GM12865 (cell line): ENCODE measurements around the gene HBA1.
"Not testable (repeated sequence)": the region's sequence is repeated elsewhere in the genome, so short reads cannot be mapped to it uniquely, and the experiment has no call there.

Experiments
- DNase-seq: peaks from one replicate; pipeline ENCODE4 v3.0.0; 2010; ENCODE audit warnings: low read depth
- H3K4me3 ChIP-seq: 2 replicates; pipeline ENCODE4 v1.5.1; 2011; ENCODE audit warnings: mild to moderate bottlenecking, low read depth, low read length, control low read depth
- CTCF ChIP-seq: IDR thresholded peaks from 2 replicates; pipeline ENCODE4 v1.5.1; 2011; ENCODE audit warnings: low read length, control low read depth, low read depth, inconsistent platforms; ENCODE audit not compliant: insufficient read depth; ENCODE audit errors: missing control alignments

Gene HBA1

GRCh38 chr16:176477-177382, at the start of gene HBA1:
TSS of gene HBA1 (plus strand) at chr16:176680. CDS start at chr16:176717, 37 bp downstream.
- not testable (repeated sequence) for H3K4me3 ChIP-seq, DNase-seq

GRCh38 chr16:129075-129474, 47.4 kb upstream of the HBA1 start:
- DNase-seq, result no peak
- no peak for TF ChIP-seq CTCF

GRCh38 chr16:130533-131173, 45.8 kb upstream of the HBA1 start:
- TF ChIP-seq CTCF, result no peak
- peak; percentile 37 for DNase-seq
- no peak overlapping the region for H3K4me3 ChIP-seq

More at GRCh38 chr16:129075-129474, 47.4 kb upstream of the HBA1 start:
- no peak overlapping the region for H3K4me3 ChIP-seq

- TF ChIP-seq CTCF, result no peak
- no peak for DNase-seq
- no peak overlapping the region for H3K4me3 ChIP-seq
Observed at GRCh38 chr16:132120-132519, 44.4 kb upstream of the HBA1 start.

- no peak for TF ChIP-seq CTCF
- H3K4me3 ChIP-seq, result no peak overlapping the region
- no peak for DNase-seq
Observed at GRCh38 chr16:133716-134115, 42.8 kb upstream of the HBA1 start.

GRCh38 chr16:138049-138417, 38.4 kb upstream of the HBA1 start:
- H3K4me3 ChIP-seq, result peak overlapping the region; percentile 93
- peak; percentile 45 for DNase-seq
- TF ChIP-seq CTCF, result no peak

- TF ChIP-seq CTCF, result no peak
- no peak overlapping the region for H3K4me3 ChIP-seq
- no peak for DNase-seq
Observed at GRCh38 chr16:140175-140857, 36.2 kb upstream of the HBA1 start.
